Stimulated activated CD8-positive, alpha-beta memory T cell treated with anti-CD3 and anti-CD28 coated beads, Interleukin-4, amount 100 ng/mL, for 4 hours (primary cell): ENCODE data around the gene KHNYN.

ENCODE experiments used
- DNase-seq, 2 donors: peaks; one replicate each; pipeline ENCODE4 v3.0.0-alpha.2; 2020; ENCODE audit warnings: low read depth in 2 of 2, low spot score in 1 of 2

KHNYN gene

DNA sequence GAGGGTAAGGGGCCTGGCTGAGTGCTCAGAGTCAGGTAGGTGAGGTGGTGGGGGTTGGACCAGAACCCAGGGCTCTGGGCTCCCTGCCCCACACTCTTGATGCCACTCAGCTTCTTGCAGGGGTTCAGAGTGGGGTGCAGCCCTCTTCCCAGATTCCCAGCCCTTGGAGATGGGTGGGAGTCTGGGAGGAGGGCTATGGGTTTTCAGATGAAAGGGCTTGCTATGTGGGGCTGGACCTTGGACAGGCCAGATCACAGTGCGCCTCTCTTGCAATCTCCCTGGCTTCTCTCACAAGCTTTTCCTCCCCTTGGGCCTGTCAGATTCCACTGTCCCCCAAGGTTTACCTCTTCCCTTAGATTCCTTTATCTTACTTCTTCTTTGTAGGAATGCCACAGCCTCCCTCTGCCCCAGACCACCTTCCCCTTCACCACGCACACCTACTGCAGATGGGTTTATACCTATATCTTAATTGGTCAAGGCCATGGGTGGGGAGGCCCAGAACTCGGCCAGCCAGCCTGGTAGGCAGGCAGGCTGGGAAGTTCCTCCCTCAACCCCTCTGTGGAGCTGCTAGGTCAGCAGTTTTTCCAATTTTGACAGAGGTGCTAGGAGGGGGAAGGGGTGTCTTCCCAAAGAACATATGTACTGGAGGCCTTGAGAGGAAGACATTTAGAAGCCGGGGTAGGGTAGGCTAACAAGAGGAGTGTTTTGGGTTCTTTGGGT lies 29.6 kb upstream of the KHNYN start:
- no peak for DNase-seq

DNA sequence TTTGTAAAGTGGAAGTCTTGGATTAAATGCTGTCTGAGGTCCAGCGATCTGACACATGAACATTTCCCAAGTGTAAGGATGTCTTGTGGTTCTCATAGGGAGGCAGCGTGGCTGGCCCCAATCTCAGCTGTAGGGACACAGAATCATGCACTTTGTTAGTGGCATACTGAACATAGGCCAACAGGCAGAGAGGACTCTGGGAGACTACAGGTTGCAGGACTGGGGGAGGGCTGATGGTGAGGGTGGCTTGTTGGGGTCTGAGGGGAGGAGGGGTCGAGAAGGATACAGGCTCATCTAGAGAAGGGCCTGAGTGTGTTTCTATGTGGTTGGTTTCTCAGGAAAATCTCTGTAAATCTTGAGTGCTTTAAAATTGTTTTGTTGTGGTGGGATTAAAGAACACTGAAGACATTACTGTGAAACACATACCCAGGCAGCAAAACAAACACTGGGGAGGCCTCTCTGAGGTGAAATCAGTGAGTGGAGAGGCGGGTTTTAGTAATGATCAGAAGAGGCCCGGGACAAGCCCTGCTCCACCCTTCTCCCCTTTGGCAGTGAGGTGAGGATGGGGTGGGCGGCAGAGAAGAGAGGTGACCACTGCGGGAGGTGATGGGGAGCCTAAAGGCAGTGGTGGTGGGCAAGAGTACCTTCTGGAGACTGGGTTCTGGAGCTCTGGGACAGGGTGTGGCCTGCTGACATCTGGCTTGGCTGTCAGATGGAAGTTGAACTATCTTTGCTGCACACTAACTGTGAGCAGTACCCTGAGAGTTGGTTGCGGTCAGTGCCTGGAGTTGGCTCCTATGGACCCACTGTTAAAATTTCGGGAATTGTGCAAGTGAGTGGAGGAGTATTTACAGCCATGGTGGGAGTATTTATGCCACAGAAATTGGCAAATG lies 27.7 kb upstream of the KHNYN start:
- DNase-seq: no peak

- DNase-seq: no peak
Observed at GRCh38 chr14:24403294-24403998, 26.3 kb upstream of the KHNYN start.

DNA sequence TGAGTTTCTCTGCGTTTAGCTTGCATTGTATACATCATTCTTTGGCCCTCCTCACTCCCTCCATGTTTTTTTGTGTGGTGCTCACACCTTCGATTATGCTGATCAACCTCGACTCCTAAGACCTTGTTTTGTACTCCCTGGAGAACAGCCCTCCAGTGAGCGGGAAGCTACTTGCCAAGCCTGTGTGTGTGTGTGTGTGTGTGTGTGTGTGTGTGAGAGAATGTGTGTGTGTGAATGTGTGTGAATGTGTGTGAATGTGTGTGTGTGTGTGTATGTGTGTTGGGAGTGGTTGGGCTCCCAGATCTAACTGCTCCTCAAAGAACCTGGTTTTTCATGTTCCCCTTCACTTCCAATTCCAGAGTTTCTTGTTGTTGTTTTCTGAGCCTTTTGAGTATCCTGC lies 24.9 kb upstream of the KHNYN start:
- no peak for DNase-seq

- no peak for DNase-seq
Observed at GRCh38 chr14:24406416-24406815, 23.3 kb upstream of the KHNYN start.

- DNase-seq: no peak
Observed at GRCh38 chr14:24407608-24408325, 22.0 kb upstream of the KHNYN start.

DNA sequence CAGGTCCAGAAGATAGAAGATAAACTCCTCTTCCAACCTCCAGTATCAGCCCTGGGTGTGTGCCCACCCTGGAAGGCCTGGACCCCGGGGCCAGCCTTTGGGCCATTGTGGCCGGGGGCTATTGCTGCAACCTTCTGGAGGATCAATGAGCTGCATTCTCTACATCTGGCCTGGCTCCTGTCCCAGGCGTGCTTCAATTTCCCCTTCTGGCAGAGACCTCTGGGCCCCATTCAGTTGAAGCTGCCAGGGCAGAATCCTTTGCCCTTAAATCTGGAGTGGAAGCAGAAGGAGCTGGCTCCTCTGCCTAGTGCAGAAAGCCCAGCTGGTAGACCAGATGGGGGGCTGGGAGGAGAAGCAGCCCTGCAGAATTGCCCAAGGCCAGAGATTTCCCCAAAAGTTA lies 21.0 kb upstream of the KHNYN start:
- DNase-seq: no peak

DNA sequence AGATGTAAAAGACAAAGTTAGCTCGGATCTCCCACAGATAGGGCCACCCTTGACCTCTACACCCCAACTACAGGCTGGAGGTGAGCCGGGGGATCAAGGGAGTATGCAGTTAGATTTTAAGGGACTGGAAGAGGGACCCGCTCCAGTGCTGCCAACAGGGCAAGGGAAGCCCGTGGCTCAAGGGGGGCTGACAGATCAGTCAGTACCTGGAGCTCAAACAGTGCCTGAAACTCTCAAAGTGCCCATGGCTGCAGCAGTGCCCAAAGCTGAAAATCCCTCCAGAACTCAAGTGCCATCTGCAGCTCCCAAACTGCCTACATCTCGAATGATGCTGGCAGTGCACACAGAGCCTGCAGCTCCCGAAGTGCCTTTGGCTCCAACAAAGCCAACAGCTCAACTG lies 20.6 kb upstream of the KHNYN start:
- no peak for DNase-seq

DNA sequence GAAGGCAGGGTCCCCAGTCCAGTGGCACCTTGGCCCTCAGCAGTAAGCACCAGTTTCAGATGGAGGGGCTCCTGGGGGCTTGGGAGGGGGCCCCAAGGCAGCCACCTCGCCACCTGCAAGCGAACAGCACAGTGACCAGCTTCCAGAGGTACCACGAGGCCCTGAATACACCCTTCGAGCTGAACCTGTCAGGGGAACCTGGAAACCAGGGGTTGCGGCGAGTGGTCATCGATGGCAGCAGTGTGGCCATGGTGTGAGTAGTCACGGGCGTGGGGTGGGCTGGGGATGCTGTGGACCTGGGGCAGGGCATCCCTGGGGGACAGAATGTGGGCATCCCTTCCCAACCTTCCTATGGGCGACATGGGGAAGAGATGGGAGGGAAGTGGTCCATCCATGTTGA lies 19.8 kb upstream of the KHNYN start:
- no peak for DNase-seq

DNA sequence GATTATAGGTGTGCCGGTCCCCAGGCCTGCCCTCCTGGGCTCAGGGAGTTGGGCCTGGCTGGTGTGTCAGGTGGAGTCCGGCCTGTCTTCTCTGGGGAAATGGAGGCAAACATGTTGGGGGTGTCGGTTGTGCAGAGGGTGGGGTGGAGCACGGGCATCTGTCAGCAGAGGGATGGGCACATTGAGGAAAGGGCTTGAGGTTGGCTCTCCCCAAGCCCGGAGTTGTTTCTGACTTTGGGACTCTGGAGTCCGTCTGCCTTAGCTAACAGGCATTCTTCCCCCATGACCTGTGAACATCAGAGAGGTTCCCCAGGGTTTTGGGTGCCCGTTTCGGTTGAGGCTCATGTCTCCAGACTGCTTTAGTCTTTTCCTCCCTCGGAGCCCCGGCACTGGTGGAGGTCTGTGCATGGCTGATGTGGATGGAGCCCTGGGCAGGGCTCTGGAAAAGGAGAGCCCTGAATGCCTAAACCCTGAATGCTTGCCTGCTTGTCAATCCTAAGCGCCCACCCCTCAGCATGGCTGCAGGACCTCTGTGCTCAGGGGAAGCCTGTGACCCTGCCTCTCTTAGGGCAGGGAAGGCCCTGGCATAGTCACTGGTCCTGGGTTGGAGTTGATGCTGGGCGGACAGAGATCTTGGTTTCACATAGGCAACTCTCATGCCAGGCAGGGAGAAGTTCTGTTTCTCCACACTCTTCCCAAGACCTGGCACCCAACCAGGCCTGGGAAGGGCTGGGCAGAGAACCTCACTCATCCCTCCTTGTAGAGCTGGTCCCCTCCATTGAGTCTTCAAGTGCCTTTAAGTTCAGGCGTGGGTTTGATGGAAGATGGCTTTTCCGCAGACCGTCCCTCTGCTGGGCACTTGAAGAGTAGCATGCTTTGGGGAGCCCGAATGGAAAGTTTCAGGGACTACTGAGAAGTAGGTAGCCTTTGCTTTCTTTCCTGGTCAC lies 18.0 kb upstream of the KHNYN start:
- no peak for DNase-seq

GRCh38 chr14:24414077-24414476 lies 15.7 kb upstream of the KHNYN start:
- no peak for DNase-seq

- no peak for DNase-seq
Observed at GRCh38 chr14:24414732-24415420, 14.9 kb upstream of the KHNYN start.

GRCh38 chr14:24415421-24416253 lies 14.1 kb upstream of the KHNYN start:
- no peak for DNase-seq

- no peak for DNase-seq
Observed at GRCh38 chr14:24416254-24416931, 13.4 kb upstream of the KHNYN start.

- DNase-seq: no peak
Observed at GRCh38 chr14:24416932-24417619, 12.7 kb upstream of the KHNYN start.

- no peak for DNase-seq
Observed at GRCh38 chr14:24417832-24418491, 11.8 kb upstream of the KHNYN start.

- DNase-seq: no peak
Observed at GRCh38 chr14:24418492-24418873, 11.3 kb upstream of the KHNYN start.
